Activated naive CD4-positive, alpha-beta T cell treated with anti-CD3 and anti-CD28 coated beads, Interleukin-2, amount 50 U/mL, for 24 hours (primary cell): ENCODE data around the gene GRIK3.

Experiments used
- H3K27ac Mint-ChIP-seq: one replicate; pipeline ENCODE4 v1.8.0; 2021; ENCODE audit warnings: mild to moderate bottlenecking, mixed read lengths
- H3K27me3 Mint-ChIP-seq: one replicate; pipeline ENCODE4 v1.8.0; 2021; ENCODE audit warnings: mixed read lengths
- H3K36me3 Mint-ChIP-seq: one replicate; pipeline ENCODE4 v1.8.0; 2021; ENCODE audit warnings: mixed read lengths
- H3K4me1 Mint-ChIP-seq: one replicate; pipeline ENCODE4 v1.8.0; 2021; ENCODE audit warnings: mixed read lengths
- H3K4me3 Mint-ChIP-seq: one replicate; pipeline ENCODE4 v1.8.0; 2021; ENCODE audit warnings: mild to moderate bottlenecking, mixed read lengths
- H3K9me3 Mint-ChIP-seq: one replicate; pipeline ENCODE4 v1.8.0; 2021; ENCODE audit warnings: mixed read lengths

GRIK3 gene

GRCh38 chr1:36881068-36881405 is 153.3 kb downstream of the GRIK3 start:
- H3K4me3 Mint-ChIP-seq = no peak overlapping the region
- no peaks in the 10 kb centered on the region for H3K9me3 Mint-ChIP-seq
- no peaks in the 10 kb centered on the region for H3K4me1 Mint-ChIP-seq
- no peaks in the 10 kb centered on the region for H3K36me3 Mint-ChIP-seq
- no peak overlapping the region for H3K27ac Mint-ChIP-seq
- H3K27me3 Mint-ChIP-seq = peaks cover 6% of the 10 kb centered on the region

GRCh38 chr1:36880155-36881067 is 153.9 kb downstream of the GRIK3 start:
- Mint-ChIP-seq H3K9me3 (no peaks in the 10 kb centered on the region), H3K36me3 (no peaks in the 10 kb centered on the region), H3K27ac (no peak overlapping the region), H3K4me1 (no peaks in the 10 kb centered on the region), H3K27me3 (peaks cover 6% of the 10 kb centered on the region), H3K4me3 (no peak overlapping the region)

- no peaks in the 10 kb centered on the region for H3K36me3 Mint-ChIP-seq
- peaks cover 6% of the 10 kb centered on the region for H3K27me3 Mint-ChIP-seq
- H3K27ac Mint-ChIP-seq = no peak overlapping the region
- H3K9me3 Mint-ChIP-seq = no peaks in the 10 kb centered on the region
- H3K4me1 Mint-ChIP-seq = no peaks in the 10 kb centered on the region
- H3K4me3 Mint-ChIP-seq = no peak overlapping the region
These were observed 154.7 kb downstream of the GRIK3 start for GRCh38 chr1:36879613-36880012.

DNA sequence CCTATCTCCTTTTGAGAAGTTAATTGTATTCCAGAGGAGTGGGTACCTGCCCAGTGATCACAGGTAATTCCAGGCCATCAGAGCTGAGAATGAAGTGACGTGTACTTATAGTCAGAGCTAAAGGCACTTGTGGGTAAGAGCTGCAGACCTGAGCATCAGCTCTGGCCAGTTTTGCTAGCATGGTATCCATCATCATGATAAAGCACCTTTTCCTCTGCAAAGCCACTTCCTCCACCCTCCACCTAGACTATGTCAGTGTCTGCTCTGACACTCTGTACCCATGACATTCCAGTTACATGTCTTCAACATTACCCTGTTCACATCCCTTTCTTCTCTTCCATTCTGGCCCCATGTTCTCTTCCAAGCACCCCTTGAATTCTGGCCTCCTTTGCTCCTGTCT is 157.3 kb downstream of the GRIK3 start:
- H3K36me3 Mint-ChIP-seq = no peaks in the 10 kb centered on the region
- H3K4me1 Mint-ChIP-seq = no peaks in the 10 kb centered on the region
- peaks cover 6% of the 10 kb centered on the region for H3K27me3 Mint-ChIP-seq
- no peak overlapping the region for H3K4me3 Mint-ChIP-seq
- no peak overlapping the region for H3K27ac Mint-ChIP-seq
- H3K9me3 Mint-ChIP-seq = no peaks in the 10 kb centered on the region

GRCh38 chr1:36874271-36875060 is 159.8 kb downstream of the GRIK3 start:
- no peak overlapping the region for H3K4me3 Mint-ChIP-seq
- H3K36me3 Mint-ChIP-seq = no peaks in the 10 kb centered on the region
- H3K27ac Mint-ChIP-seq = no peak overlapping the region
- no peaks in the 10 kb centered on the region for H3K9me3 Mint-ChIP-seq
- H3K4me1 Mint-ChIP-seq = no peaks in the 10 kb centered on the region
- peaks cover 3% of the 10 kb centered on the region for H3K27me3 Mint-ChIP-seq

GRCh38 chr1:36872858-36873257 is 161.5 kb downstream of the GRIK3 start:
- H3K4me1 Mint-ChIP-seq = no peaks in the 10 kb centered on the region
- no peaks in the 10 kb centered on the region for H3K9me3 Mint-ChIP-seq
- no peak overlapping the region for H3K4me3 Mint-ChIP-seq
- no peaks in the 10 kb centered on the region for H3K36me3 Mint-ChIP-seq
- H3K27ac Mint-ChIP-seq = no peak overlapping the region
- peaks cover 3% of the 10 kb centered on the region for H3K27me3 Mint-ChIP-seq

GRCh38 chr1:36872126-36872754 is 162.1 kb downstream of the GRIK3 start:
- no peak overlapping the region for H3K4me3 Mint-ChIP-seq
- no peaks in the 10 kb centered on the region for H3K9me3 Mint-ChIP-seq
- no peaks in the 10 kb centered on the region for H3K36me3 Mint-ChIP-seq
- no peaks in the 10 kb centered on the region for H3K4me1 Mint-ChIP-seq
- peaks cover 1% of the 10 kb centered on the region for H3K27me3 Mint-ChIP-seq
- no peak overlapping the region for H3K27ac Mint-ChIP-seq

DNA sequence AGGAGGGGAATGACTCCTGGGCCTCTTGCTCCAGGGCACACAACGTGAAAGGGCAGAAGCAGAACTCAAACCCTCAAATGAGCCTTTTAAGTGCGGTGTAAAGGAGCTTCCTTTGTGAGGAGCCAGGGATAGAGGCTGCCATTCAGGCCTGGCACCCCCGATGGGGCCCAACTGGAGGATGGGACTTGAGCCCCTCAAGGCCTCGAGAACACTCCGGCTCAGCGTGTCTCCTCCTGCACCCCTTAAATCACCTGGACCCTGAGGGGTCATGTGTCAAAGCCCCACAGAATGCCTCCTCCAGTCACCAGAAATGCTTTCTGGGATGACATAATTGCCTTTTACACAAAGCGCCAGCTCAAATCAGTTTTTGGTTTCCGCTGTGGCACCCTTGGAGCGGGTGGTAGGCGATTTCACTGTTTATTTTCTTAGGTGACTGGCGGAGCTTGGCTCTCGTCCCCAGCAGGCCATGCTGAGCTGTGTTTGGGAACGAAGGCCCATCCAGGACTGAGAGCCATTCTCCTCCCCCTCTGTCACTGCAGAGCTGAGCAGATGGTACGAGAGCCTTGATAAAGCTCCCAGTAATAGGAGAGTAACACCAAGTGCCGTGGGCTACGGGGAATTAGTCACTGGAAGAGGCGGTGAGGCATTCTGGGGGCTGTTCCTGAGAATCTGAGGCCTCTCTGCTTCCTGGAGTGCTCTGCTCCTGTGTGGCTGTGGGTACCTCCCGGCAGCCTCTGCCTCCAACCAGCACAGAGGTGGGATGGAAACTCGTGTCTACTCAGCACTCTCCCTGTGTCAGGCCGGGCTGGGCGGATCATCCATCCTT is 163.0 kb downstream of the GRIK3 start:
- no peak overlapping the region for H3K27ac Mint-ChIP-seq
- no peaks in the 10 kb centered on the region for H3K36me3 Mint-ChIP-seq
- H3K9me3 Mint-ChIP-seq = no peaks in the 10 kb centered on the region
- H3K27me3 Mint-ChIP-seq = no peaks in the 10 kb centered on the region
- no peak overlapping the region for H3K4me3 Mint-ChIP-seq
- no peaks in the 10 kb centered on the region for H3K4me1 Mint-ChIP-seq

GRCh38 chr1:36869826-36870225 is 164.5 kb downstream of the GRIK3 start:
- no peaks in the 10 kb centered on the region for H3K36me3 Mint-ChIP-seq
- H3K4me3 Mint-ChIP-seq = no peak overlapping the region
- H3K27ac Mint-ChIP-seq = no peak overlapping the region
- H3K4me1 Mint-ChIP-seq = no peaks in the 10 kb centered on the region
- no peaks in the 10 kb centered on the region for H3K9me3 Mint-ChIP-seq
- H3K27me3 Mint-ChIP-seq = no peaks in the 10 kb centered on the region

- Mint-ChIP-seq H3K4me1 (no peaks in the 10 kb centered on the region), H3K9me3 (no peaks in the 10 kb centered on the region), H3K27me3 (no peaks in the 10 kb centered on the region), H3K4me3 (no peak overlapping the region), H3K36me3 (no peaks in the 10 kb centered on the region), H3K27ac (no peak overlapping the region)
These were observed 165.3 kb downstream of the GRIK3 start for GRCh38 chr1:36869054-36869453.

- Mint-ChIP-seq H3K27me3 (peaks cover 2% of the 10 kb centered on the region), H3K4me1 (no peaks in the 10 kb centered on the region), H3K36me3 (no peaks in the 10 kb centered on the region), H3K9me3 (no peaks in the 10 kb centered on the region), H3K4me3 (no peak overlapping the region), H3K27ac (no peak overlapping the region)
These were observed 166.7 kb downstream of the GRIK3 start for GRCh38 chr1:36867575-36867974.

- Mint-ChIP-seq H3K9me3 (no peaks in the 10 kb centered on the region), H3K27me3 (peaks cover 2% of the 10 kb centered on the region), H3K27ac (no peak overlapping the region), H3K4me1 (no peaks in the 10 kb centered on the region), H3K4me3 (no peak overlapping the region), H3K36me3 (no peaks in the 10 kb centered on the region)
These were observed 168.0 kb downstream of the GRIK3 start for GRCh38 chr1:36866169-36866814.

DNA sequence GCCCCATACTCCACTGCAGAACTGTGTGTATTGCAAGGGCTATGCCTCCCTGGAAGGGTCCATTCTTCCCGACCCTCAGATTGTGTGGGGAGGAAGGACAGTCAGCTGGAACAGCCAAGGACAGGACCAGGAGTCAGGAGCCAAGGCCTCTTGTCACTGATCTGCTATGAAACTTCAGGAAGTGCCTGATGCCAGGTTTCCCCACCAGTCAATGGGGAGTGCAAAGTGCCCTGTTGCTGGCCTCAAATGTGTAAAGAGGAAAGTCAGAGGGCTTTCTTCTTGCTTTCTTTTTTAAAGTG is 168.8 kb downstream of the GRIK3 start:
- Mint-ChIP-seq H3K36me3 (no peaks in the 10 kb centered on the region), H3K4me1 (no peaks in the 10 kb centered on the region), H3K4me3 (no peak overlapping the region), H3K27ac (no peak overlapping the region), H3K27me3 (peaks cover 4% of the 10 kb centered on the region), H3K9me3 (no peaks in the 10 kb centered on the region)

GRCh38 chr1:36864823-36865601 is 169.3 kb downstream of the GRIK3 start:
- no peaks in the 10 kb centered on the region for H3K36me3 Mint-ChIP-seq
- H3K4me3 Mint-ChIP-seq = no peak overlapping the region
- no peak overlapping the region for H3K27ac Mint-ChIP-seq
- no peaks in the 10 kb centered on the region for H3K9me3 Mint-ChIP-seq
- H3K4me1 Mint-ChIP-seq = no peaks in the 10 kb centered on the region
- peaks cover 4% of the 10 kb centered on the region for H3K27me3 Mint-ChIP-seq
